ENCODE data around the gene ELOF1. TPM values are rescaled to one million over a fixed set of nuclear protein-coding genes. Genes with fewer than 3 reads are reported as not detected.

The ELOF1 gene
- total and polyA plus RNA-seq, 2 of the 13 experiments (the other 11 are each of a cell fraction or from before 2014, with no cell fraction given), result 14.5 to 43.2 TPM

GRCh38 chr19:11530432-11530831 is 28.6 kb downstream of the ELOF1 start (continued):
- TF ChIP-seq, protein P1, sequence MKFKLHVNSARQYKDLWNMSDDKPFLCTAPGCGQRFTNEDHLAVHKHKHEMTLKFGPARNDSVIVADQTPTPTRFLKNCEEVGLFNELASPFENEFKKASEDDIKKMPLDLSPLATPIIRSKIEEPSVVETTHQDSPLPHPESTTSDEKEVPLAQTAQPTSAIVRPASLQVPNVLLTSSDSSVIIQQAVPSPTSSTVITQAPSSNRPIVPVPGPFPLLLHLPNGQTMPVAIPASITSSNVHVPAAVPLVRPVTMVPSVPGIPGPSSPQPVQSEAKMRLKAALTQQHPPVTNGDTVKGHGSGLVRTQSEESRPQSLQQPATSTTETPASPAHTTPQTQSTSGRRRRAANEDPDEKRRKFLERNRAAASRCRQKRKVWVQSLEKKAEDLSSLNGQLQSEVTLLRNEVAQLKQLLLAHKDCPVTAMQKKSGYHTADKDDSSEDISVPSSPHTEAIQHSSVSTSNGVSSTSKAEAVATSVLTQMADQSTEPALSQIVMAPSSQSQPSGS (CRISPR knock-in tag; IDR thresholded peaks at IDR 0.05), result peak; percentile 68; the same call in 1 of the 2 replicates
- TF ChIP-seq AGO1 (IDR thresholded peaks at IDR 0.05; ENCODE audit: low read depth, low read length, poor library complexity, severe bottlenecking) (no peak), ZNF333 (CRISPR knock-in tag; IDR thresholded peaks at IDR 0.05; ENCODE audit: borderline replicate concordance) (no peak), ARHGAP35 (CRISPR knock-in tag; IDR thresholded peaks at IDR 0.05; ENCODE audit: borderline replicate concordance) (no peak), STAG1 (CRISPR knock-in tag; IDR thresholded peaks at IDR 0.05) (peak; percentile 54), PRPF4 (IDR thresholded peaks at IDR 0.05; ENCODE audit: low read depth, low read length, poor library complexity, severe bottlenecking) (no peak), RFXAP (CRISPR knock-in tag; IDR thresholded peaks at IDR 0.05; ENCODE audit: borderline replicate concordance) (peak; percentile 94), GABPB1 (CRISPR knock-in tag; IDR thresholded peaks at IDR 0.05) (peak; percentile 53), ZNF225 (CRISPR knock-in tag; IDR thresholded peaks at IDR 0.05) (no peak), REST (IDR thresholded peaks at IDR 0.05; ENCODE audit: borderline replicate concordance in 1 of 2, low read depth in 1 of 2, low read length in 2 of 2) (no peak), SMAD3 (CRISPR knock-in tag; IDR thresholded peaks at IDR 0.05) (peak; percentile 49; the same call in 1 of the 2 replicates), POGZ (CRISPR knock-in tag; IDR thresholded peaks at IDR 0.05) (0 out of 2 replicates have a peak, but pooled peaks have one; percentile 36), PHB2 (IDR thresholded peaks at IDR 0.05; ENCODE audit: partially characterized antibody) (no peak), ISL2 (CRISPR knock-in tag; IDR thresholded peaks at IDR 0.05) (peak; percentile 29; the same call in 1 of the 2 replicates), THAP11 (CRISPR knock-in tag; IDR thresholded peaks at IDR 0.05) (peak; percentile 80), ZNF709 (CRISPR knock-in tag; IDR thresholded peaks at IDR 0.05) (no peak), AGO2 (optimal IDR thresholded peaks at IDR 0.05; ENCODE audit: low read depth, low read length) (no peak), SOX5 (CRISPR knock-in tag; IDR thresholded peaks at IDR 0.05; ENCODE audit: borderline replicate concordance) (peak; percentile 47; the same call in 1 of the 2 replicates), FOXJ3 (CRISPR knock-in tag; IDR thresholded peaks at IDR 0.05; ENCODE audit: borderline replicate concordance) (peak; percentile 48; the same call in 1 of the 2 replicates), MAF1 (CRISPR knock-in tag; IDR thresholded peaks at IDR 0.05; ENCODE audit: borderline replicate concordance) (no peak), PHF8 (CRISPR knock-in tag; IDR thresholded peaks at IDR 0.05) (peak; percentile 38; the same call in 1 of the 2 replicates), ZNF354B (CRISPR knock-in tag; IDR thresholded peaks at IDR 0.05) (no peak), ZNF329 (CRISPR knock-in tag; IDR thresholded peaks at IDR 0.05; ENCODE audit: low read depth) (no peak), ZNF782 (CRISPR knock-in tag; IDR thresholded peaks at IDR 0.05; ENCODE audit: borderline replicate concordance) (no peak)
- TF ChIP-seq, protein P2, sequence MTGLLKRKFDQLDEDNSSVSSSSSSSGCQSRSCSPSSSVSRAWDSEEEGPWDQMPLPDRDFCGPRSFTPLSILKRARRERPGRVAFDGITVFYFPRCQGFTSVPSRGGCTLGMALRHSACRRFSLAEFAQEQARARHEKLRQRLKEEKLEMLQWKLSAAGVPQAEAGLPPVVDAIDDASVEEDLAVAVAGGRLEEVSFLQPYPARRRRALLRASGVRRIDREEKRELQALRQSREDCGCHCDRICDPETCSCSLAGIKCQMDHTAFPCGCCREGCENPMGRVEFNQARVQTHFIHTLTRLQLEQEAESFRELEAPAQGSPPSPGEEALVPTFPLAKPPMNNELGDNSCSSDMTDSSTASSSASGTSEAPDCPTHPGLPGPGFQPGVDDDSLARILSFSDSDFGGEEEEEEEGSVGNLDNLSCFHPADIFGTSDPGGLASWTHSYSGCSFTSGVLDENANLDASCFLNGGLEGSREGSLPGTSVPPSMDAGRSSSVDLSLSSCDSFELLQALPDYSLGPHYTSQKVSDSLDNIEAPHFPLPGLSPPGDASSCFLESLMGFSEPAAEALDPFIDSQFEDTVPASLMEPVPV (CRISPR knock-in tag; IDR thresholded peaks at IDR 0.05), result no peak
